Urinary bladder (tissue), 4 donors: Measurements from ENCODE around the gene CREB5. TPM values are rescaled to one million over a fixed set of nuclear protein-coding genes. Genes with fewer than 3 reads are reported as not detected.
A peak's percentile ranks its signal among the peaks of the same experiment; 100 is the strongest.
"Not testable (repeated sequence)": the region's sequence is repeated elsewhere in the genome, so short reads cannot be mapped to it uniquely, and the experiment has no call there.

Experiments
- DNase-seq: peaks from one replicate; pipeline ENCODE4 v3.0.0-alpha.2; 2015; ENCODE audit errors: extremely low spot score
- H3K27ac ChIP-seq: one replicate; pipeline ENCODE4 v1.5.1; 2013; ENCODE audit warnings: low read depth, mild to moderate bottlenecking, moderate library complexity
- H3K36me3 ChIP-seq: one replicate; pipeline ENCODE4 v1.6.1; 2013; ENCODE audit warnings: mild to moderate bottlenecking, moderate library complexity; ENCODE audit not compliant: insufficient read depth
- H3K4me1 ChIP-seq: one replicate; pipeline ENCODE4 v1.6.1; 2013; ENCODE audit warnings: mild to moderate bottlenecking, moderate library complexity; ENCODE audit not compliant: insufficient read depth
- H3K4me3 ChIP-seq: one replicate; pipeline ENCODE4 v1.5.1; 2013; ENCODE audit warnings: low read depth, low read length
- WGBS: extraction: QIAGEN DNeasy Blood & Tissue Kit; methylation state at CpG from one replicate; pipeline ENCODE4 v1.1.7; 2013; 5-methylcytosine and 5-hydroxymethylcytosine counted together
- polyA plus RNA-seq: library from polyadenylated mRNA; stranded (reverse); fragments of 200-250 nt; gene quantifications from one replicate; pipeline ENCODE4 v1.2.3, GENCODE V29; 2013
- total RNA-seq: library from RNA; depleted of rRNA; stranded (reverse); fragments of >200 nt; gene quantifications from one replicate; pipeline ENCODE4 v1.2.3, GENCODE V29; 2014
- donor health status: healthy with polysubstance abuse.
- donor health status: healthy.

CREB5 gene
- total and polyA plus RNA-seq, 2 donors, result 6.5 to 53.5 TPM

GRCh38 chr7:28390426-28390825, 21.9 kb upstream of the CREB5 start:
- 20% methylated on average over 3 of the region's 3 CpGs for WGBS
- no peak for DNase-seq
- H3K36me3 ChIP-seq, result no peaks in the 10 kb centered on the region
- no peak overlapping the region for H3K4me3 ChIP-seq
- H3K4me1 ChIP-seq, result no peaks in the 10 kb centered on the region
- H3K27ac ChIP-seq, result no peak overlapping the region

GRCh38 chr7:28392289-28392688, 20.0 kb upstream of the CREB5 start:
- Histone ChIP-seq H3K27ac (no peak overlapping the region), H3K4me3 (no peak overlapping the region), H3K4me1 (no peaks in the 10 kb centered on the region), H3K36me3 (no peaks in the 10 kb centered on the region)
- no peak for DNase-seq
- 98% methylated on average over 2 of the region's 2 CpGs for WGBS

GRCh38 chr7:28395404-28395803, 16.9 kb upstream of the CREB5 start:
- DNase-seq, result no peak
- Histone ChIP-seq H3K4me3 (no peak overlapping the region), H3K36me3 (no peaks in the 10 kb centered on the region), H3K27ac (no peak overlapping the region), H3K4me1 (no peaks in the 10 kb centered on the region)
- 50% methylated on average over 3 of the region's 3 CpGs for WGBS

GRCh38 chr7:28395831-28396230, 16.5 kb upstream of the CREB5 start:
- Histone ChIP-seq H3K27ac (no peak overlapping the region), H3K36me3 (no peaks in the 10 kb centered on the region), H3K4me1 (no peaks in the 10 kb centered on the region), H3K4me3 (no peak overlapping the region)
- DNase-seq, result no peak
- WGBS, result 43% methylated on average over 2 of the region's 2 CpGs

- 63% methylated on average over 2 of the region's 2 CpGs for WGBS
- Histone ChIP-seq H3K36me3 (no peaks in the 10 kb centered on the region), H3K4me1 (no peaks in the 10 kb centered on the region), H3K4me3 (no peak overlapping the region), H3K27ac (no peak overlapping the region)
- DNase-seq, result no peak
Observed at GRCh38 chr7:28397141-28397540, 15.2 kb upstream of the CREB5 start.

GRCh38 chr7:28400838-28401360, 11.4 kb upstream of the CREB5 start:
- DNase-seq, result no peak
- Histone ChIP-seq H3K27ac (no peak overlapping the region), H3K4me1 (no peaks in the 10 kb centered on the region), H3K36me3 (no peaks in the 10 kb centered on the region), H3K4me3 (no peak overlapping the region)
- 59% methylated on average over 3 of the region's 3 CpGs for WGBS

- not testable (repeated sequence) for H3K36me3 ChIP-seq, H3K4me3 ChIP-seq, DNase-seq, H3K27ac ChIP-seq, H3K4me1 ChIP-seq
- 96% methylated on average over 3 of the region's 4 CpGs for WGBS
Observed at GRCh38 chr7:28401567-28401966, 10.8 kb upstream of the CREB5 start.

- H3K4me3 ChIP-seq, result no peak overlapping the region
- no peaks in the 10 kb centered on the region for H3K36me3 ChIP-seq
- H3K27ac ChIP-seq, result no peak overlapping the region
- no peak for DNase-seq
- H3K4me1 ChIP-seq, result no peaks in the 10 kb centered on the region
- WGBS, result 58% methylated on average over 5 of the region's 5 CpGs
Observed at GRCh38 chr7:28405662-28406061, 6.7 kb upstream of the CREB5 start.

- no peak for DNase-seq
- H3K4me3 ChIP-seq, result no peak overlapping the region
- no peak overlapping the region for H3K27ac ChIP-seq
- 90% methylated on average over 5 of the region's 5 CpGs for WGBS
- no peaks in the 10 kb centered on the region for H3K36me3 ChIP-seq
- no peaks in the 10 kb centered on the region for H3K4me1 ChIP-seq
Observed at GRCh38 chr7:28406192-28406591, 6.1 kb upstream of the CREB5 start.

- Histone ChIP-seq H3K27ac (peak overlapping the region; percentile 44), H3K36me3 (no peaks in the 10 kb centered on the region), H3K4me3 (no peak overlapping the region), H3K4me1 (no peaks in the 10 kb centered on the region)
- WGBS, result 22% methylated on average over 2 of the region's 2 CpGs
- no peak for DNase-seq
Observed at GRCh38 chr7:28407651-28408050, 4.7 kb upstream of the CREB5 start.

GRCh38 chr7:28408105-28408959, 4.0 kb upstream of the CREB5 start:
- Histone ChIP-seq H3K27ac (peak overlapping the region; percentile 44), H3K4me1 (no peaks in the 10 kb centered on the region), H3K36me3 (no peaks in the 10 kb centered on the region), H3K4me3 (peak overlapping the region; percentile 48)
- DNase-seq, result peak; percentile 31
- 26% methylated on average over 27 of the region's 27 CpGs for WGBS

- no peaks in the 10 kb centered on the region for H3K4me1 ChIP-seq
- no peaks in the 10 kb centered on the region for H3K36me3 ChIP-seq
- peak overlapping the region; percentile 48 for H3K4me3 ChIP-seq
- peak overlapping the region; percentile 64 for H3K27ac ChIP-seq
- DNase-seq, result peak; percentile 92
- WGBS, result under 1% methylated on average over 51 of the region's 51 CpGs
Observed at GRCh38 chr7:28408960-28409715, 3.2 kb upstream of the CREB5 start.

- Histone ChIP-seq H3K36me3 (no peaks in the 10 kb centered on the region), H3K4me3 (peak overlapping the region; percentile 48), H3K4me1 (no peaks in the 10 kb centered on the region), H3K27ac (peak overlapping the region; percentile 64)
- DNase-seq, result no peak
- WGBS, result under 1% methylated on average over 92 of the region's 92 CpGs
Observed at GRCh38 chr7:28409716-28410627, 2.3 kb upstream of the CREB5 start.
